Hepatocyte (in vitro differentiated cells): ENCODE results near the gene PLEKHA7. TPM values are rescaled to one million over a fixed set of nuclear protein-coding genes. Genes with fewer than 3 reads are reported as not detected.

Source experiments
- DNase-seq: peaks from one replicate; pipeline ENCODE4 v3.0.0-alpha.2; 2016; ENCODE audit warnings: low spot score
- H2AFZ ChIP-seq: fragments of 200-600 bp; sonication (generic); 2 replicates; pipeline ENCODE4 v1.6.0; 2016; ENCODE audit warnings: antibody characterized with exemption, mild to moderate bottlenecking
- H3K27ac ChIP-seq: fragments of 200-600 bp; sonication (generic); 2 replicates; pipeline ENCODE4 v1.5.1; 2016; ENCODE audit warnings: mild to moderate bottlenecking
- H3K27me3 ChIP-seq: fragments of 200-600 bp; sonication (generic); 2 replicates; pipeline ENCODE4 v1.6.1; 2016
- H3K36me3 ChIP-seq: fragments of 200-600 bp; sonication (generic); replicated peaks from 2 replicates; pipeline ENCODE4 v1.5.1; 2016; ENCODE audit warnings: low read depth; ENCODE audit not compliant: insufficient read depth
- H3K4me1 ChIP-seq: fragments of 200-600 bp; sonication (generic); 2 replicates; pipeline ENCODE4 v1.5.1; 2016; ENCODE audit warnings: mild to moderate bottlenecking, moderate library complexity; ENCODE audit not compliant: insufficient read depth
- H3K4me2 ChIP-seq: fragments of 200-600 bp; sonication (generic); 2 replicates; pipeline ENCODE4 v1.6.0; 2016
- H3K4me3 ChIP-seq: fragments of 200-600 bp; sonication (generic); 2 replicates; pipeline ENCODE4 v1.5.1; 2016; ENCODE audit warnings: mild to moderate bottlenecking
- H3K79me2 ChIP-seq: fragments of 200-600 bp; sonication (generic); 2 replicates; pipeline ENCODE4 v1.6.0; 2017; ENCODE audit warnings: mild to moderate bottlenecking
- H3K9me2 ChIP-seq: fragments of 200-600 bp; sonication (generic); replicated peaks from 2 replicates; pipeline ENCODE4 v1.6.0; 2017; ENCODE audit warnings: mild to moderate bottlenecking; ENCODE audit not compliant: insufficient read depth
- H3K9me3 ChIP-seq: fragments of 200-600 bp; sonication (generic); 2 replicates; pipeline ENCODE4 v1.5.1; 2016; ENCODE audit warnings: low read depth, mild to moderate bottlenecking
- H4K20me1 ChIP-seq: fragments of 200-600 bp; sonication (generic); 2 replicates; pipeline ENCODE4 v1.6.0; 2016; ENCODE audit warnings: mild to moderate bottlenecking; ENCODE audit not compliant: insufficient read depth, poor library complexity, severe bottlenecking
- EZH2 ChIP-seq: fragments of 200-600 bp; sonication (generic); IDR thresholded peaks from 2 replicates; pipeline ENCODE4 v1.6.1; 2016; ENCODE audit warnings: antibody characterized with exemption, mild to moderate bottlenecking, borderline replicate concordance
- EZH2phosphoT487 ChIP-seq: fragments of 200-600 bp; sonication (generic); IDR thresholded peaks from one replicate; pipeline ENCODE4 v1.6.1; 2018; ENCODE audit warnings: antibody characterized with exemption, mild to moderate bottlenecking, low read depth, moderate library complexity; ENCODE audit not compliant: unreplicated experiment, severe bottlenecking
- WGBS: methylation state at CpG from one replicate; pipeline ENCODE4 v1.1.6; 2016; ENCODE audit warnings: low lambda C conversion rate; ENCODE audit errors: missing lambda C conversion rate; 5-methylcytosine and 5-hydroxymethylcytosine counted together
- polyA plus RNA-seq: library from polyadenylated mRNA; unstranded; fragments of >200 nt; fragmentation: Nextera tagmentation; extraction: Ambion mirVana; gene quantifications from 2 replicates; pipeline ENCODE4 v1.2.1, GENCODE V29; 2016
- total RNA-seq: library from RNA; depleted of rRNA; stranded (reverse); fragments of >200 nt; gene quantifications from 2 replicates; pipeline ENCODE4 v1.2.3, GENCODE V29; 2014
- TF ChIP-seq, protein P1 (sequence below): fragments of 200-600 bp; sonication (generic); IDR thresholded peaks from 2 replicates; pipeline ENCODE4 v1.5.1; 2016; ENCODE audit warnings: antibody characterized with exemption, mild to moderate bottlenecking; ENCODE audit not compliant: poor library complexity

PLEKHA7 gene
- total and polyA plus RNA-seq, 2 experiments from 2014 or later, result 16.7 to 35.6 TPM

DNA sequence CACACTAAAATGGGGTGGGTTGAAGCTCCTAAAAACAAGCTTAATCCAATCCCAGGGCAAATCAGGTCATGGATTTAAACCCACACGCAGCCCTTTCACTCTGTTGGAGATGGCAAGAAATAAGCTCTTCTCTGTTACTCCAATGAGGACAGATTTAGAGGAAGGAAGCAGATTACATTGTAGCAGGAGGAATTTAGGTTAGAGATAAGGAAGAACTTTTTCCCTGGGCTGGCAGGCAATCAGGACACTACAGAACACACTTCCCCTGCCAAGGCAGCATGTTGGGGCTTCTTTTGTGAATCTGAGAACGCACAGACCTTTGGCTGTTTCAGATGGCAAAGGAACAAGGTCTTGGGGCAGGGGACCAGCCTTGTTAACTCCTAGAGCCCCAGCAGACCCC lies 229.5 kb downstream of the PLEKHA7 start:
- TF ChIP-seq, protein P1, sequence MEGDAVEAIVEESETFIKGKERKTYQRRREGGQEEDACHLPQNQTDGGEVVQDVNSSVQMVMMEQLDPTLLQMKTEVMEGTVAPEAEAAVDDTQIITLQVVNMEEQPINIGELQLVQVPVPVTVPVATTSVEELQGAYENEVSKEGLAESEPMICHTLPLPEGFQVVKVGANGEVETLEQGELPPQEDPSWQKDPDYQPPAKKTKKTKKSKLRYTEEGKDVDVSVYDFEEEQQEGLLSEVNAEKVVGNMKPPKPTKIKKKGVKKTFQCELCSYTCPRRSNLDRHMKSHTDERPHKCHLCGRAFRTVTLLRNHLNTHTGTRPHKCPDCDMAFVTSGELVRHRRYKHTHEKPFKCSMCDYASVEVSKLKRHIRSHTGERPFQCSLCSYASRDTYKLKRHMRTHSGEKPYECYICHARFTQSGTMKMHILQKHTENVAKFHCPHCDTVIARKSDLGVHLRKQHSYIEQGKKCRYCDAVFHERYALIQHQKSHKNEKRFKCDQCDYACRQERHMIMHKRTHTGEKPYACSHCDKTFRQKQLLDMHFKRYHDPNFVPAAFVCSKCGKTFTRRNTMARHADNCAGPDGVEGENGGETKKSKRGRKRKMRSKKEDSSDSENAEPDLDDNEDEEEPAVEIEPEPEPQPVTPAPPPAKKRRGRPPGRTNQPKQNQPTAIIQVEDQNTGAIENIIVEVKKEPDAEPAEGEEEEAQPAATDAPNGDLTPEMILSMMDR, result no peak
- TF ChIP-seq EZH2phosphoT487 (no peak), EZH2 (no peak)
- Histone ChIP-seq H3K9me3 (no peaks in the 10 kb centered on the region), H2AFZ (no peak overlapping the region), H3K9me2 (no peaks in the 10 kb centered on the region), H3K27ac (no peak overlapping the region), H3K4me2 (no peak overlapping the region), H3K4me1 (peaks cover 6% of the 10 kb centered on the region), H3K27me3 (no peaks in the 10 kb centered on the region), H3K4me3 (no peak overlapping the region), H4K20me1 (no peaks in the 10 kb centered on the region), H3K79me2 (no peaks in the 10 kb centered on the region), H3K36me3 (no peaks in the 10 kb centered on the region)
- no peak for DNase-seq
- 82% methylated on average over 2 of the region's 2 CpGs for WGBS

DNA sequence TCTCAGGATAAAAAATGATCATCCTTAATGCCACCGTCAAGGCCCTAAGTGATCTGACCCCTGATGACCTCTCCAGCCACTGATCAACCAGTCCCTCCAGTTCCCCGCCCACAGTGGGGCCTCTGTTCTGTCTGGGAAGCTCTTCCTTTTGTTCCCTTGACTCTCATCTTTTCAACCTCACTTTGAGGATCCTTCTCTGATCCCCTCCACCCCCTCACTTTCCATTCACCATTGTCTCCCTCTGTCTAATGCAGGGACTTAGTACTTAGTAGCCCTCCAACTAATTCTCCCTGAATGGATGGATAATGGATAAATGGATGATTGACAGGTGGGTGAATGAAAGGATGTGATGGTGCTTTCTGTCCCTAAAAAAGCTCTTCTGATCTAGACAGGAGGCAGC lies 230.1 kb downstream of the PLEKHA7 start:
- Histone ChIP-seq H2AFZ (no peak overlapping the region), H3K4me1 (peaks cover 6% of the 10 kb centered on the region), H3K27ac (no peak overlapping the region), H3K36me3 (no peaks in the 10 kb centered on the region), H3K4me3 (no peak overlapping the region), H3K27me3 (no peaks in the 10 kb centered on the region), H4K20me1 (no peaks in the 10 kb centered on the region), H3K4me2 (no peak overlapping the region), H3K79me2 (no peaks in the 10 kb centered on the region), H3K9me2 (no peaks in the 10 kb centered on the region), H3K9me3 (no peaks in the 10 kb centered on the region)
- WGBS, result 74% methylated on average over 2 of the region's 2 CpGs
- no peak for DNase-seq
- TF ChIP-seq, protein P1, result no peak
- TF ChIP-seq EZH2 (no peak), EZH2phosphoT487 (no peak)

- Histone ChIP-seq H3K4me3 (no peak overlapping the region), H3K4me2 (no peak overlapping the region), H3K36me3 (no peaks in the 10 kb centered on the region), H3K4me1 (peaks cover 6% of the 10 kb centered on the region), H2AFZ (no peak overlapping the region), H3K27me3 (no peaks in the 10 kb centered on the region), H3K79me2 (no peaks in the 10 kb centered on the region), H3K27ac (no peak overlapping the region), H3K9me3 (no peaks in the 10 kb centered on the region), H3K9me2 (no peaks in the 10 kb centered on the region), H4K20me1 (no peaks in the 10 kb centered on the region)
- DNase-seq, result no peak
- 96% methylated on average over 22 of the region's 22 CpGs for WGBS
- TF ChIP-seq EZH2 (no peak), EZH2phosphoT487 (no peak)
- TF ChIP-seq, protein P1, result no peak
Observed at GRCh38 chr11:16783321-16783801, 230.9 kb downstream of the PLEKHA7 start.
